Hepatocyte (in vitro differentiated cells): ENCODE data around the gene ADRA1B. TPM values are rescaled to one million over a fixed set of nuclear protein-coding genes. Genes with fewer than 3 reads are reported as not detected.
A peak's percentile ranks its signal among the peaks of the same experiment; 100 is the strongest.

Experiments used
- DNase-seq: peaks from one replicate; pipeline ENCODE4 v3.0.0-alpha.2; 2016; ENCODE audit warnings: low spot score
- H2AFZ ChIP-seq: fragments of 200-600 bp; sonication (generic); 2 replicates; pipeline ENCODE4 v1.6.0; 2016; ENCODE audit warnings: antibody characterized with exemption, mild to moderate bottlenecking
- H3K27ac ChIP-seq: fragments of 200-600 bp; sonication (generic); 2 replicates; pipeline ENCODE4 v1.5.1; 2016; ENCODE audit warnings: mild to moderate bottlenecking
- H3K27me3 ChIP-seq: fragments of 200-600 bp; sonication (generic); 2 replicates; pipeline ENCODE4 v1.6.1; 2016
- H3K36me3 ChIP-seq: fragments of 200-600 bp; sonication (generic); replicated peaks from 2 replicates; pipeline ENCODE4 v1.5.1; 2016; ENCODE audit warnings: low read depth; ENCODE audit not compliant: insufficient read depth
- H3K4me1 ChIP-seq: fragments of 200-600 bp; sonication (generic); 2 replicates; pipeline ENCODE4 v1.5.1; 2016; ENCODE audit warnings: mild to moderate bottlenecking, moderate library complexity; ENCODE audit not compliant: insufficient read depth
- H3K4me2 ChIP-seq: fragments of 200-600 bp; sonication (generic); 2 replicates; pipeline ENCODE4 v1.6.0; 2016
- H3K4me3 ChIP-seq: fragments of 200-600 bp; sonication (generic); 2 replicates; pipeline ENCODE4 v1.5.1; 2016; ENCODE audit warnings: mild to moderate bottlenecking
- H3K79me2 ChIP-seq: fragments of 200-600 bp; sonication (generic); 2 replicates; pipeline ENCODE4 v1.6.0; 2017; ENCODE audit warnings: mild to moderate bottlenecking
- H3K9me2 ChIP-seq: fragments of 200-600 bp; sonication (generic); replicated peaks from 2 replicates; pipeline ENCODE4 v1.6.0; 2017; ENCODE audit warnings: mild to moderate bottlenecking; ENCODE audit not compliant: insufficient read depth
- H3K9me3 ChIP-seq: fragments of 200-600 bp; sonication (generic); 2 replicates; pipeline ENCODE4 v1.5.1; 2016; ENCODE audit warnings: low read depth, mild to moderate bottlenecking
- H4K20me1 ChIP-seq: fragments of 200-600 bp; sonication (generic); 2 replicates; pipeline ENCODE4 v1.6.0; 2016; ENCODE audit warnings: mild to moderate bottlenecking; ENCODE audit not compliant: insufficient read depth, poor library complexity, severe bottlenecking
- EZH2 ChIP-seq: fragments of 200-600 bp; sonication (generic); IDR thresholded peaks from 2 replicates; pipeline ENCODE4 v1.6.1; 2016; ENCODE audit warnings: antibody characterized with exemption, mild to moderate bottlenecking, borderline replicate concordance
- EZH2phosphoT487 ChIP-seq: fragments of 200-600 bp; sonication (generic); IDR thresholded peaks from one replicate; pipeline ENCODE4 v1.6.1; 2018; ENCODE audit warnings: antibody characterized with exemption, mild to moderate bottlenecking, low read depth, moderate library complexity; ENCODE audit not compliant: unreplicated experiment, severe bottlenecking
- WGBS: methylation state at CpG from one replicate; pipeline ENCODE4 v1.1.6; 2016; ENCODE audit warnings: low lambda C conversion rate; ENCODE audit errors: missing lambda C conversion rate; 5-methylcytosine and 5-hydroxymethylcytosine counted together
- polyA plus RNA-seq: library from polyadenylated mRNA; unstranded; fragments of >200 nt; fragmentation: Nextera tagmentation; extraction: Ambion mirVana; gene quantifications from 2 replicates; pipeline ENCODE4 v1.2.1, GENCODE V29; 2016
- total RNA-seq: library from RNA; depleted of rRNA; stranded (reverse); fragments of >200 nt; gene quantifications from 2 replicates; pipeline ENCODE4 v1.2.3, GENCODE V29; 2014
- TF ChIP-seq, protein P1 (sequence below): fragments of 200-600 bp; sonication (generic); IDR thresholded peaks from 2 replicates; pipeline ENCODE4 v1.5.1; 2016; ENCODE audit warnings: antibody characterized with exemption, mild to moderate bottlenecking; ENCODE audit not compliant: poor library complexity

Gene ADRA1B
- total and polyA plus RNA-seq, 2 experiments from 2014 or later, result 2.6 to 3.5 TPM

DNA sequence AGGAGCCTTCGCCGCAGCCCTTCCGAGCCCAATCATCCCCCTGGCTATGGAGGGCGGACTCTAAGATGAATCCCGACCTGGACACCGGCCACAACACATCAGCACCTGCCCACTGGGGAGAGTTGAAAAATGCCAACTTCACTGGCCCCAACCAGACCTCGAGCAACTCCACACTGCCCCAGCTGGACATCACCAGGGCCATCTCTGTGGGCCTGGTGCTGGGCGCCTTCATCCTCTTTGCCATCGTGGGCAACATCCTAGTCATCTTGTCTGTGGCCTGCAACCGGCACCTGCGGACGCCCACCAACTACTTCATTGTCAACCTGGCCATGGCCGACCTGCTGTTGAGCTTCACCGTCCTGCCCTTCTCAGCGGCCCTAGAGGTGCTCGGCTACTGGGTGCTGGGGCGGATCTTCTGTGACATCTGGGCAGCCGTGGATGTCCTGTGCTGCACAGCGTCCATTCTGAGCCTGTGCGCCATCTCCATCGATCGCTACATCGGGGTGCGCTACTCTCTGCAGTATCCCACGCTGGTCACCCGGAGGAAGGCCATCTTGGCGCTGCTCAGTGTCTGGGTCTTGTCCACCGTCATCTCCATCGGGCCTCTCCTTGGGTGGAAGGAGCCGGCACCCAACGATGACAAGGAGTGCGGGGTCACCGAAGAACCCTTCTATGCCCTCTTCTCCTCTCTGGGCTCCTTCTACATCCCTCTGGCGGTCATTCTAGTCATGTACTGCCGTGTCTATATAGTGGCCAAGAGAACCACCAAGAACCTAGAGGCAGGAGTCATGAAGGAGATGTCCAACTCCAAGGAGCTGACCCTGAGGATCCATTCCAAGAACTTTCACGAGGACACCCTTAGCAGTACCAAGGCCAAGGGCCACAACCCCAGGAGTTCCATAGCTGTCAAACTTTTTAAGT lies 819 bp downstream of the ADRA1B start:
- DNase-seq, result no peak
- Histone ChIP-seq H3K4me1 (peaks cover 18% of the 10 kb centered on the region), H3K4me3 (peak overlapping the region; percentile 46), H3K27me3 (peaks cover 27% of the 10 kb centered on the region), H4K20me1 (no peaks in the 10 kb centered on the region), H2AFZ (peak overlapping the region; percentile 34), H3K4me2 (peak overlapping the region; percentile 97), H3K36me3 (no peaks in the 10 kb centered on the region), H3K27ac (no peak overlapping the region), H3K9me3 (no peaks in the 10 kb centered on the region), H3K79me2 (no peaks in the 10 kb centered on the region), H3K9me2 (no peaks in the 10 kb centered on the region)
- 87% methylated on average over 36 of the region's 36 CpGs for WGBS
- TF ChIP-seq EZH2 (no peak), EZH2phosphoT487 (no peak)
- TF ChIP-seq, protein P1, sequence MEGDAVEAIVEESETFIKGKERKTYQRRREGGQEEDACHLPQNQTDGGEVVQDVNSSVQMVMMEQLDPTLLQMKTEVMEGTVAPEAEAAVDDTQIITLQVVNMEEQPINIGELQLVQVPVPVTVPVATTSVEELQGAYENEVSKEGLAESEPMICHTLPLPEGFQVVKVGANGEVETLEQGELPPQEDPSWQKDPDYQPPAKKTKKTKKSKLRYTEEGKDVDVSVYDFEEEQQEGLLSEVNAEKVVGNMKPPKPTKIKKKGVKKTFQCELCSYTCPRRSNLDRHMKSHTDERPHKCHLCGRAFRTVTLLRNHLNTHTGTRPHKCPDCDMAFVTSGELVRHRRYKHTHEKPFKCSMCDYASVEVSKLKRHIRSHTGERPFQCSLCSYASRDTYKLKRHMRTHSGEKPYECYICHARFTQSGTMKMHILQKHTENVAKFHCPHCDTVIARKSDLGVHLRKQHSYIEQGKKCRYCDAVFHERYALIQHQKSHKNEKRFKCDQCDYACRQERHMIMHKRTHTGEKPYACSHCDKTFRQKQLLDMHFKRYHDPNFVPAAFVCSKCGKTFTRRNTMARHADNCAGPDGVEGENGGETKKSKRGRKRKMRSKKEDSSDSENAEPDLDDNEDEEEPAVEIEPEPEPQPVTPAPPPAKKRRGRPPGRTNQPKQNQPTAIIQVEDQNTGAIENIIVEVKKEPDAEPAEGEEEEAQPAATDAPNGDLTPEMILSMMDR, result no peak

DNA sequence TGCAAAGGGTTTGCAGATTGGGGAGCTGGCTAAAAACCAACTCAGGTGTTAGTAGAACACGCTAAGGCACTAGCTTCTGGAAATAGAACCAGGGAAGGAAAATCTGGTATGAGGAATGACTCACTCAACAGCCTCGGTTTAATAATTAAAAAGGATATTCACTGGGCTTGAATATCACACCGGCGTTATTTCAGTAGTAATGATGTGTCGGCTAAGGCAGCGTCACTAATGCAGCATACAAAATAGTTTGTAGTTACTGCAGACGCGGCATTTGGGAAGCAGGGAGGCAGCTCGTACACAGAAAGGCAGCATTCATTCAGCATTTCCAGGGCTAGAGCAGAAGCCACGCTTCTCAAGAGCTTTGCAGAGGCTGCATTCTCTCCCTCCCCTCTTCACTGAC lies 1.7 kb downstream of the ADRA1B start:
- TF ChIP-seq EZH2phosphoT487, result no peak
- TF ChIP-seq, protein P1, result no peak
- no peak for TF ChIP-seq EZH2
- WGBS, result 67% methylated on average over 10 of the region's 10 CpGs
- Histone ChIP-seq H3K79me2 (no peaks in the 10 kb centered on the region), H3K9me2 (no peaks in the 10 kb centered on the region), H3K4me1 (peaks cover 10% of the 10 kb centered on the region), H3K36me3 (no peaks in the 10 kb centered on the region), H2AFZ (no peak overlapping the region), H3K4me3 (no peak overlapping the region), H4K20me1 (no peaks in the 10 kb centered on the region), H3K9me3 (no peaks in the 10 kb centered on the region), H3K27me3 (peaks cover 27% of the 10 kb centered on the region), H3K4me2 (peak overlapping the region; percentile 57), H3K27ac (no peak overlapping the region)
- no peak for DNase-seq

DNA sequence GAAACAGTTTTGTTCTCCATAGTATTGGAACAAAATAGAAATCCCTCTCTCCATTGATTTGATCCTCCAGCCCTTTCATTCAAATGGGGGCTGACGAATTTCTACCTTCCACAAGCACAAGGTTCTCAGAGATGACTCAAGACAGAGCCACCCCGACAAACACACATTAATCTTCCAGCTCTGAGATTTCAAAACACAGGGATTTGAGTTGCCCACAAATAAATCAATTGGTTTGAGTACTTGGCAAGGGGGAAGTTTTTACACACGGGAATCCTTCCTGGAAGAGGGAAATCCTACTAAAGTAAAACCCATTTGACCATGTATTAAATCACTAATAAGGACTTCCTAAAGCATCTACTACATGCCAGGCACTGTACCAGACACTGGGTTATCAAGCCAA lies 5.4 kb downstream of the ADRA1B start:
- H3K27me3 ChIP-seq, result peaks cover 22% of the 10 kb centered on the region
- H3K27ac ChIP-seq, result no peak overlapping the region
- no peak for TF ChIP-seq EZH2phosphoT487
- TF ChIP-seq, protein P1, result no peak
- TF ChIP-seq EZH2, result no peak
- 68% methylated on average over 3 of the region's 3 CpGs for WGBS
- DNase-seq, result no peak
- no peak overlapping the region for H2AFZ ChIP-seq
- no peaks in the 10 kb centered on the region for H3K9me3 ChIP-seq
- H3K9me2 ChIP-seq, result no peaks in the 10 kb centered on the region
- no peaks in the 10 kb centered on the region for H4K20me1 ChIP-seq
- H3K79me2 ChIP-seq, result no peaks in the 10 kb centered on the region
- no peak overlapping the region for H3K4me2 ChIP-seq
- H3K4me3 ChIP-seq, result no peak overlapping the region
- H3K36me3 ChIP-seq, result no peaks in the 10 kb centered on the region
- peaks cover 3% of the 10 kb centered on the region for H3K4me1 ChIP-seq
